T-helper 1 cell treated with Interleukin-12 subunit alpha and Interleukin-12 subunit beta and Interleukin-4 antibody, amounts not matched to agents 30 ng/mL and 1 ng/mL, for 36 hours (primary cell): ENCODE measurements around the gene CREBBP. TPM values are rescaled to one million over a fixed set of nuclear protein-coding genes. Genes with fewer than 3 reads are reported as not detected.

Experiments used
- intact Hi-C: fragments of 100-400 bp; cut with micrococcal nuclease; formaldehyde crosslinking; loops from one replicate; pipeline ENCODE4 v1.15.1; 2024
- total RNA-seq: library from RNA; stranded (reverse); gene quantifications from 2 replicates; pipeline ENCODE4 v1.2.3, GENCODE V29; 2022

The CREBBP gene
- total RNA-seq, 1 donor from 2014 or later = 82.1 TPM

DNA sequence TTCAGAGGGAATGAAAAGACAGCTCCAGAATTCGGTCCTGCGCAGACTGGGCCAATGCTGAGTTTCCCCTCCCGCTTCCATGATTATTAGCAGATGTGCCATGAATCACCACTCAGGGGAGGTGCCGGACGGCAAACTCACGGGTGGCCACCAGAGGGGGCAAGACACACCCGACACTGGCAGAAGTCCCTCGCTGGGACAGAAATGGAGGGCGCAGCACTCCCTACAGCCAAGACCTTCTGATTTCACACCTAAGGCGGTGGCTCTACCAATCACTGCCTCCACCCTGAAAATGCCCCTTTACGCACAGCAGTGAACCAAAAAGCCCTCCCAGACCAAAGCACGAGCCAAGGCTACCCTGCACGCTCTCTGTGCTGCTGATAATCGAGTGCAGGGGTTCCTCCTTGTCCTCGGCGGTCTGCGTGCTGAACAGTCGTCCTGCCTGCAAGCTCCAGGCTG lies 190.0 kb downstream of the CREBBP start:
- intact Hi-C loops = loop anchor here (1.0 kb wide), 3 partner anchors 27 to 564 kb away; partner anchors contain the start of gene TRAP1

GRCh38 chr16:3689731-3690130 lies 190.8 kb downstream of the CREBBP start:
- intact Hi-C loops = loop anchor here (1.0 kb wide), 3 partner anchors 28 to 565 kb away; partner anchors contain the start of gene TRAP1

DNA sequence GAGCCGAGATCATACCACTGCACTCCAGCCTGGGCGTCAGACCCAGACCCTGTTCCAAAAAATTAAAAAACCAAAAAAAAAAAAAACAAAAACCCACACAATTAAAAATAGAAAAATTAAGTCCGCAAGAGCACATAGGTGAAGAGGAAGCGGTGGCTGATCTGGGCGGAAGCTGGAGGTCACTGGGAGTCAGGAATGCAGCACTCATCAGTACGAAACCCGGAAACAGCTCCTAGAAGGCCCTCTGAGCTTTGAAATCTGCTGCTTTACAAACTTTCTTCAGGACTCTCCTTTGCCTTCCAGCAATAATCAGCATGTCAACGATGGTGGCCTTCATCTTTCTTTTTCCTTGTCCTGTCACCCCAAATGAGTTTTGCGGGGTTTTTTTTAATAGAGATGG lies 192.7 kb downstream of the CREBBP start:
- intact Hi-C loops = no loop called here

GRCh38 chr16:3687021-3687420 lies 193.5 kb downstream of the CREBBP start:
- intact Hi-C loops = no loop called here

GRCh38 chr16:3681206-3681605 lies 199.3 kb downstream of the CREBBP start:
- intact Hi-C loops = no loop called here

GRCh38 chr16:3677994-3678393 lies 202.5 kb downstream of the CREBBP start:
- intact Hi-C loops = no loop called here

- intact Hi-C loops = no loop called here
Measured at GRCh38 chr16:3675601-3676130, 204.8 kb downstream of the CREBBP start.

Other genes starting within 250 kb of the CREBBP start
- gene DNASE1, start 226.0 kb downstream of the CREBBP start, total RNA-seq = 32.2 and 33.5 TPM in 2 replicates
- gene TRAP1, start 163.2 kb downstream of the CREBBP start, total RNA-seq = 145 TPM in 2 replicates
- gene ADCY9, start 235.7 kb upstream of the CREBBP start, total RNA-seq = 10.2 and 13.6 TPM in 2 replicates